HL-60/S4 treated with retinoic acid at 250 ng/mL for 4 days and 3 days (cell line): ENCODE results near the gene GKAP1.
"Not testable (repeated sequence)": the region's sequence is repeated elsewhere in the genome, so short reads cannot be mapped to it uniquely, and the experiment has no call there.

Experiments used
- in situ Hi-C: fragments of 300-500 bp; cut with MboI; formaldehyde crosslinking; loops from 2 replicates; pipeline ENCODE4 v1.7.0; 2022; ENCODE audit warnings: low sequenced_read_pairs

GKAP1 gene

DNA sequence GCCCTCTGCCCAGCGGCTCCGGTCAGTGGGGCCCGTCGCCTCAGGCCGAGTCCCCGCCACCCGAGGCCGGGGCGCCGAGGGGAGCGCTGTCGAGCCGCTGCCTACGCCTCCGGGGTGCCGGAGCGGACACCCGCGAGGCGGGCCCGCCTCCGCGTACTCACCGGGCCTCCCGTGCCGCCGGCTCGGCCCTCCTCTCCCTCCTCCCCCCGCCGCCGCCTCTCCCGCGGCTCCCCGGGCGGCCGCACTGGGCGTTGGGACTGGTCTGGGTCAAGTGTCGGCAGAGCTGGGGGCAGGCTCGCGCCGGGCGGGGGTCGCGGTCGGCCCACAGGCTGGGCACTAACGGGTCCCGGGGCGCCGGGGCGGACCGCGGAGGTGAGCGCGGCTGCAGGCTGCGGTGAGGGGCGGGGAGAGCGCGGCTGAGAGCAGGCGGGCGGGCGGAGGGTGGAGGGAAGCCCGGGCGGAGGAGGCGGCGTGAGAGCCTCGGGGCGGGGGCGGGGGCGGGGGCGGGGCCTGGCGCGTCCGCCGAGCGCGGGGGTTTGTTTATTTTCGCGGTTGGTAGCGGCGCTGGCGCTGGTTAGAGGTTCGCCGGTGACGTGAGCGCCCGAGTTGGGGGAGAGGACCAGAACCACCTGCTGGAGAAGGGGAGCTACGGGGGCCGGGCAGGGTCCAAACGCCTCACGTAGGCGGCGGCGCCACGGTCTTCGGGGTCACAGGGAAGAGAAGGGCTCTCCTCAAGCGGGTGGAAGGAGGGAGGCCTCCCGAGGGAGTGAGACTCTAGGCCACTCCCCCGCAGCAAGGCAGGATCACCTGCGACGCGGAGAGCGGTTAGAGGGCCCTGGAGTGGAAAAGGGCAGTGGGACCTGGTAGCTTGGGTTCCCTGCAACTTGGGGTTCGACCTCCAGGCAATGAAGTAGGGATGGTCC is at the start of gene GKAP1:
TSS of gene GKAP1 (minus strand) at position 414 of the 923 bp plus-strand sequence. CDS start 11,252 bp downstream, outside the sequence.
- in situ Hi-C loops, result loop anchor here (25.0 kb wide), 1 partner anchor 105 kb away; the partner anchor contains the start of gene UBQLN1

DNA sequence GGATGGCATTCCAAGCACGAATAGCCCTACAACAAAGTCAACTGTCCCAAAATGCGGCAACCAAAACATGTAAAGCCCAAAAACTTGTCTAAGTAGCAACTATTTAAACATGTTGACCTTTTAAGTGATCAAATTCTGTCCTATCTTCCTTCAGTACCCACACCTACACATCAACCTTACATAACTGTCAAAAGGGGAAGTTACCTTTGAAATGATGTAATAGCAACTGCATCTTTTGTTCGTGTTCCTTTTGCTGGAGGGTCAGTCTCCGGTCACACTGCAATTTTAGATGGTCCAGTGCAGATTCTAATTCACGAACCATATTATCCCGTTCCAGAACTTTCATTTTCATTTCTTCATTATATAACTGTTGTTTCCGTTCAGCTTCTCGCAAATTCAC is 32.3 kb upstream of the GKAP1 start:
- in situ Hi-C loops, result not testable (repeated sequence)

DNA sequence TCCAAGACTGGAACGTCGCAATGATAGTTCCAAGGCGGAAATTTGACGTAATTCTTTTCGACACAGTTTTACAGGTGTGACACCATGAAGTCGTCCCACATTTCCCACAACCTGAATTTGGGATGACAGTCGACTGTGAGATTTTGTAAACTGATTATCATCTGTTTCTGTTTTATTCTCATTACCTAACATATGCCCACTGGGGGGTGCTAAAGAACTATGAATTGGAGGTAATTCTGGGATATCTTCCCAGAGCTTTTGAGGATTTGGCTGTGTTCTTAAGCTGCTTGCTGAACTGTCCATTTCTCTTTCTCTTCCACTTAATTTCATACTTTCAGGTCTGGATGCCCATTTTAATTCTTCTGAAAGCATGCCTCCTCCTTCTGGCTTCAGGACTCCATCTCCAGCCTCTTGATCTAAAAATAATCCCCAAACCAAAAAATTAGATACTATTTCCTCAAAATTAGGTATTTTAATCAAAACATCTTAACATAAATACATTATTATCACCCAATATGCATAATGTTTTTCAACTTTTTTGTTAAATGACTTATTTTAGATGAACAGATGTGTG is 19.6 kb upstream of the GKAP1 start:
- in situ Hi-C loops, result not testable (repeated sequence)

DNA sequence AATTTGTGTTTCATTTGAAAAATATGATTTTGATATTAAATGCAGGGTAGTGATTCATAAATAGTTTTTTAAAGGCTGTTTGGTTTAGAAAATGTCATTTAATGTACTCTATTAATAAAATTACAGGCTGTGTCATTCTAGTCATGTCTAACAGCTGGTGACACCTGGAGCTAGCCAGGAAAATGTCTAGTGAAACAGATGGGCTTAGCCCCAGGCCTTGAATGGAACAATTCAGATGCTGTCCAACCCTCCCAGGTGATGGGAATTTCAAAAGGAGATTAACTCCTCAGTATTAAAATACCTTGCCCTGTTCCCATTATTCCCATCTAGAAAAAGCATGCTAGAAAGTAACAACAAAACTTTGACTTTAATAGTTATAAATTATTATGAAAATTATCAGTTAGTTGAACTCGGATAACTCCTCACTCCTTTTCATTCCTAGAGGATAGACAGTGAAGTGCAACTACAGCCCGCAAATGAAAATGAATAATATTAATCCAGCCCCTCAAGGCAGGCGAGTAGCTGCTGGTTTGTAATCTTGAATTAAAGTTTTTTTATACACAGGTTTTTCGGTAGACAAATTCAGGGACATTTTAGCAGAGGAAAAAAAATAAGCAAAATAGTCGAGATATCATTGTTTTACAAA is 13.0 kb upstream of the GKAP1 start:
- in situ Hi-C loops, result not testable (repeated sequence)

DNA sequence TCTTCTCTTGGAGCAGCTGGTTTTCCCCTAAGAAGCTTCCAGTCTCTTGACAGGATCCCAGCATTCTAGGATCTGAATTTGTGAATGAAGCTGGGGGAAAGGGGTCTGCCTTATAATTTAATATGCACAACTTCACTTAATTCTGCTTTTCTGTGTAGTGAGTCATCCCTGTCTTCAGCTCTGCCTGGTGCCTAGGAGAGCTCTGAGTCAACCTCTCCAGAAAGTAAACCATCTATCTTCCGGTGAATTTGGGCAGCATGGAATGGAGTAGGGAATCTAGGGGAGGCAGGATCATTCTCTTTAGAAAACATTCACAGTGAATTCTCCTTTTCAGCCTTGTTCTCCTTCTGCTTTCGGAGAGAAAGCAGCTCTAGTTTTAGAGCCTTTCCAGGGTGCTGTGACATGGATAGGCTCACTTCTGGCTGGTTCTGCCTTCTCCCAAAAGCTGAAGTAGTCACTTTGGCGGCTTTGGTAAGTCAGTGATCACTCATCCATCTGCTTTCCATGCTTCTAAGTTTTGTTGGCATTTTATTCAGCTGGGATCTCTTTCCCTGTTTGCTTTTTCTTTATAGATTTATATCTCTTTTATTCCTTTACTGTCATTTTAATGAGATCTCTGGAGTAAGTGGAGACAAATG is 7.5 kb upstream of the GKAP1 start:
- in situ Hi-C loops, result loop anchor here (25.0 kb wide), 1 partner anchor 113 kb away; the partner anchor contains the start of gene UBQLN1

DNA sequence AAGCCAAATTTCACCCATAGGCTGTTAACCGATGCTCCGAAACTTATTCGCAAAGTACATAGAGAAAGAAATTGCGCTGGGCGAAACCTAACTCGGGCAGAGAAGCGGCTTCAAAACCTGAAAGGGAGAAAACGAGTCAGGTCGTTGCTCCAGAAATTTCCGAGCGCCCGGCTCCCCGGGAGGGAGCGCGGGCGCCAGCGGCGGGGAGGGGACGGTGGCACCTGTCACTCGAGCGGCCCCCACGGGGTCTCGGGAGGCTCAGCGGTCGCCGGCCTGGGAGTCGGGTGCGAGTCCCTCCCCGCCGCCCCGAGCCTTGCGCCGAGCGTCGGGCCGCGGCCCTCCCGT is 586 bp downstream of the GKAP1 start:
- in situ Hi-C loops, result loop anchor here (25.0 kb wide), 1 partner anchor 105 kb away; the partner anchor contains the start of gene UBQLN1

DNA sequence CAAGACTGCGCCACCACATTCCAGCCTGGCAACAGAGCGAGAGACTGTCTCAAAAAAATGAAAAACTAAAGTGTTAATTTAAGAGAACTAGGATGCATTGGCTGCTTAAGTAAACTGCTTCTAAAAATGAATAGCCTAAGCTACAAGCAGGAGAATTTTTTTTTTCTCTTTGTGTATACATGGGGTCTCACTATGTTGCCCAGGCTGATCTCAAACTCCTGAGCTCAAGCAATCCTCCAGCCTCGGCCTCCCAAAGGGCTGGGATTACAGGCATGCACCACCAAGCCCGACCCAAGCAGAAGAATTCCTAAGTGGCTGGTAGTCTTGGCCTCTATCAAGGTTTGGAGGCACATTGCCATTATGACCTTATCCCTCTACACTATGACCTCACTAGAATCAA is 2.4 kb downstream of the GKAP1 start:
- in situ Hi-C loops, result loop anchor here (25.0 kb wide), 1 partner anchor 103 kb away; the partner anchor contains the start of gene UBQLN1

DNA sequence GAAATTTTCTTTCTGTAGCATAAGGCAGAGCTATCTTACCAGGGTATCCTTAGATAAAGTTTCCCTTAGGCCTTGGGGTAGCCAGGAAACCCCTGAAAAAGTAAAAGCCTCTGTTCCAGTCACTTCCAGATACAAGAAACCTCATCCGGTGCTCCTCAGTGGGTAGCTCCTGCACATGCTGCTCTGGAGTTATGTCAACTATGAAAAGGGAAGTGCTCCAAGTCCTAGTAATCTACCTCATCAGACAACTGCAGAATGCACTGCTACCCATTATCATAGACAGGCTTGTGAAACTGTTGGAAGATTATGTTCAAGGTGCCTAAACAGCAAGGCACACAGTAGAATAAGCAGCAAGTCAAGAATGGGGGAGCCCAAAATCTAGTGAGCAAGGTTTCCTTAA is 8.4 kb downstream of the GKAP1 start:
- in situ Hi-C loops, result loop anchor here (25.0 kb wide), 1 partner anchor 97 kb away; the partner anchor contains the start of gene UBQLN1

DNA sequence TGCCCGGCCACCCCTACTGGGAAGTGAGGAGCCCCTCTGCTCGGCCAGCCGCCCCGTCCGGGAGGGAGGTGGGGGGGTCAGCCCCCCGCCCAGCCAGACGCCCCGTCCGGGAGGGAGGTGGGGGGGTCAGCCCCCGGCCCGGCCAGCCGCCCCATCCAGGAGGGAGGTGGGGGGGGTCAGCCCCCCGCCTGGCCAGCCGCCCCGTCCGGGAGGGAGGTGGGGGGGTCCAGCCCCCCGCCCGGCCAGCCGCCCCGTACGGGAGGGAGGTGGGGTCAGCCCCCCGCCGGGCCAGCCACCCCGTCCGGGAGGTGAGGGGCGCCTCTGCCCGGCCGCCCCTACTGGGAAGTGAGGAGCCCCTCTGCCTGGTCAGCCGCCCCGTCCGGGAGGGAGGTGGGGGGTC is 13.1 kb downstream of the GKAP1 start:
- in situ Hi-C loops, result loop anchor here (25.0 kb wide), 1 partner anchor 92 kb away; the partner anchor contains the start of gene UBQLN1

DNA sequence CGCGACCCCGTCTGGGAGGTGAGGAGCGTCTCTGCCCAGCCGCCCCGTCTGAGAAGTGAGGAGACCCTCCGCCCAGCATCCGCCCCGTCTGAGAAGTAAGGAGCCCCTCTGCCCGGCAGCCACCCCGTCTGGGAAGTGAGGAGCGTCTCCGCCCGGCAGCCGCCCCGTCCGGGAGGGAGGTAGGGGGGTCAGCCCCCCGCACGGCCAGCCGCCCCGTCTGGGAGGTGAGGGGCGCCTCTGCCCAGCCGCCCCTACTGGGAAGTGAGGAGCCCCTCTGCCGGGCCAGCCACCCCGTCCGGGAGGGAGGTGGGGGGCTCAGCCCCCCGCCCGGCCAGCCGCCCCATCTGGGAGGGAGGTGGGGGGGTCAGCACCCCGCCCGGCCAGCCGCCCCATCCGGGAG is 13.6 kb downstream of the GKAP1 start:
- in situ Hi-C loops, result loop anchor here (25.0 kb wide), 1 partner anchor 92 kb away; the partner anchor contains the start of gene UBQLN1

DNA sequence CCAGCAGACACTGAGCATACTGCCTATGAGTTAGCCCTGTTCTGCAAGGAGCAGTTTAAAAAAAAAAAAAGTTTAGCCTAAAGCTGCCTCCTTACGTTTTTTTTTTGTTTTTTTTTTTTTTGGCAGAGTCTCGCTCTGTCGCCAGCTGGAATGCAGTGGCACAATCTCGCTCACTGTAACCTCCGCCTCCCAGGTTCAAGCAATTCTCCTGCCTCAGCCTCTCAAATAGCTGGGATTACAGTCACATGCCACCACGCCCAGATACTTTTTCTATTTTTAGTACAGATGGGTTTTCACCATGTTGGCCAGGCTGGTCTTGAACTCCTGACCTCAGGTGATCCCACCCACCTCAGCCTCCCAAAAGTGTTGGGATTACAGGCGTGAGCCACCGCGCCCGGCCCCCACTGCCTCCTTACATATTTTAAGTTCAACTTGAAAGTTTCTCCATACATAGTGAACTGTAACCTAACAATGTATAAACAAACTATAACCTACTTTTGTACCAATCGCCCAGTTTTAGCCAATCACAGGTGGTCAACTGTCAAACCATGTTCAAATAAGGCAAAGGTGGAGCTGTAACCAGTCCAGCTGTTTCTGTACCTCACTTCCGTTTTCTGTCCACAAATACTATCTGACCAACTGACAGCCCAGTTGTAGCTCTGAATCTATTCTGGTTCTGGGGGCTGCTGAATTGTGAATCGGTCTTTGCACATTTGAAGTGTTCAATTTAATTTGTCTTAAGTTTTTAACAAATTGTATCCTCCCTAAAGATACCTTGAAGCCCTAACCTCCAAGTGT is 17.1 kb downstream of the GKAP1 start:
- in situ Hi-C loops, result loop anchor here (25.0 kb wide), 1 partner anchor 88 kb away; the partner anchor contains the start of gene UBQLN1

DNA sequence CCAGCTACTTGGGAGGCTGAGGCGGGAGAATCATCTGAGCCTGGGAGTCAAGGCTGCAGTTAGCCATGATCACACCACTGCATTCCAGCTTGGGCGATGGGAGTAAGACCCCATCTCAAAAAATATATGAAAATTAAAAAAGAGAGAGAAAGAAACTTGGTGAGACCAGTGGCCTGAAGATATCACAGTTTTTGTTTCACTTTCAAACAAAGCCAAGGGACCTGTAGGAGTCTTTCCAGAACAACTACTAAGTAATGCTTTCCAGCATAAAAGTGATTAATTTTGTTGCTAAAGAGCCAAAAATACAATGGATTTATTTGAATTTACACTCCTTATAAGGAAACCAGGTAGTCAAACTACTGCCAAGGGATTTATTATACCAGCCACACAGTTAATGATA is 23.5 kb downstream of the GKAP1 start:
- in situ Hi-C loops, result no loop called here

DNA sequence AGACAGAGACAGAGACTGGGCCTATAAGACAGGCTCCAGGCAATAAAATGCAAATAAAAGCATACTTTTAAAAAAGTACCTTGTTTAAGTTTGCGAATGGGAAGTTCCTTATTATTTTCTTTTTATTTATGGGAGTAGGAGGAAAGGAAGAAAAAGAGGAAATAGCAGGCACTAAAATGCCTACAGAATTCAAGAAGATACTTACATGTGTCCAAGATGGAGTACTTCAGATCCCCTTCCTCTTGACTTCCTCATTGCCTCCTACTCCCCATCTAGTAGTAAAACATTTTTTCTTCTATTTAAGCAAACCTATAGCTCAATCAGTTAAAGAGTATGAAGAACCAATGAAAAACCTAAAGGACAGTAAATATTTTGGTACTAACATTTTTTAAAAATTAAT is 24.8 kb downstream of the GKAP1 start:
- in situ Hi-C loops, result no loop called here

DNA sequence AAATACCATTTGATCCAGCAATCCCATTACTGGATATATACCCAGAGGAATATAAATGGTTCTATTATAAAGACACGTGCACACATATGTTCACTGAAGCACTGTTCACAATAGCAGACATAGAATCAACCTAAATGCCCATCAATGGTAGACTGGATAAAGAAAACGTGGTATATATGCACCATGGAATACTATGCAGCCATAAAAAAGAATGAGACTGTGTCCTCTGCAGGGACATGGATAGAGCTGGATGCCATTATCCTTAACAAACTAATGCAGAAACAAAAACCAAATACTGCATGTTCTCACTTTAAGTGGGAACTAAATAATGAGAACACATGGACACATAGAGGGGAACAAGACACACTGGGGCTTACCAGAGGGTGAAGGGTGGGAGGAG is 39.4 kb downstream of the GKAP1 start:
- in situ Hi-C loops, result no loop called here

DNA sequence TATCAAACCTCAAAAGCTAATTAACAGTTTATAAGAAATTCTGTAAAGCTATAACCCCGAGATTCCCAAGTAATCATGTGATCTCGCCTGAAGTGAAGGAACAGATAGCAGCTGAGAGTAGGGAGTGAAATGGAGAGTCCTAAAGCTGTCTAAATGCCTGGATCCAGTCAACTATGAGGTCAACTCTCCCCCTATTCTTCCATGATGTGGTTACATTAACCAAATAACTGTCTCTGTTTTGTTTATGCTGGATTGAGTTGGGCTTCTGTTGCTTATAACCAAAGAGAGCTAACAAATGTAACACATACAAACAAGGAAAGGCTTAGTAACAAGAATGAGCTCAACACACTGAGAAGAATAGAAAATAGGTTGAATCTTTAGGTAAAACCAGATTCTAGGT is 41.6 kb downstream of the GKAP1 start:
- in situ Hi-C loops, result no loop called here

DNA sequence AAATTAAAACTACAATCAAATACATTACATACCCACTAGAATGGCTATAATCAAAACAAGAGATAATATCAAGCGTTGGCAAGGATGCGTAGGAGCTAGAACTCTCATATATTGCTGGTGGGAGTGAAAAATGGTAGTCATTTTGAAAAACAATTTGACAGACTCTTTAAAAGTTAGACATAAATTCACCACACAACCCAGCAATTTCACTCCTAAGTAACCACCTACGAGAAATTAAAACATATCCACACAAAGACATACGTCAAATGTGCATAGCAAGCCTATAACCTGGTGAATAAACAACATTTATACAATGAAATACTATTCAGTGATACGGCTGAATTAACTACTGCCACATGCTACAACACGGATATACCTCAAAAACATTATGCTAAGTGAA is 44.7 kb downstream of the GKAP1 start:
- in situ Hi-C loops, result no loop called here

DNA sequence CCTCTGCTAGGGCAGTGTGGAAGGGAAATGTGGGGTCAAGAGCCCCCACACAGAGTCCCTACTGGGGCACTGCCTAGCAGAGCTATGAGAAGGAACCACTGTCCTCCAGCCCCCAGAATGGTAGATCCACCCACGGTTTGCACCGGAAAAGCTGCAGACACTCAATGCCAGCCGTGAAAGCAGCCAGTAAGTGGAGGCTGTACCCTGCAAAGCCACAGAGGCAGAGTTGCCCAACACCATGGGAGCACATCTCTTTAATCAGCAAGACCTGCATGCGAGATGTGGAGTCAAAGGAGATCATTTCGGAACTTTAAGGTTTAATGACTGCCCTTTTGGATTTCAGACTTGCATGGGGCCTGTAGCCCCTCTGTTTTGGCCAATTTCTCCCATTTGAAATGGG is 52.2 kb downstream of the GKAP1 start:
- in situ Hi-C loops, result no loop called here

DNA sequence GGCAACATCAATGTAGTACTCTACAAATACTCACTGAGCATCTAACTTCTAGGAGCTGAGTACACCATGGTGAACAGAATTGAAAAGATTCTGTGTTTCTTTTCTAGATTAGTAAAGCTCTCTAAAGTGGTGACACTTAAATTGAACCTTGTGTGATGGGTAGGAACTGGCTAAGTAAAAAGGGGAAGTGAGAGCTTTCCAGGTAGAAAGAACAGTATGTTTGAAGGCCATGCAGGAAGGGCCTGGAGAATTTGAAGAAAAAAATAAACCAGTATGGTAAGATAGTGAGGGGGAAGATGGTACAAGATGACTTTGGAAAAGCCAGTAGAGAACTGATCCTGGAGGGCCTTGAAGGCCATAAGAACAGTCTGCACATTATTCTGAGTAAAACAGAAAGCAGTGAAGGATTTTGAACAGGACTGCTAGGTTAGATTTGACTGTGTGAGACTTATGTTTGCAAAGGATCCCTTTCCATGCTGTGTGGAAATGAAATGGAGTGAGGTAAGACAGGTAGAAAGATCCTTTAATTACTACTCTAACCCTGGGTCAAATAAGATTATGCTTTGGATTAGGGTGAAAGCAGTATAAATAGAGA is 63.1 kb downstream of the GKAP1 start:
- in situ Hi-C loops, result no loop called here

DNA sequence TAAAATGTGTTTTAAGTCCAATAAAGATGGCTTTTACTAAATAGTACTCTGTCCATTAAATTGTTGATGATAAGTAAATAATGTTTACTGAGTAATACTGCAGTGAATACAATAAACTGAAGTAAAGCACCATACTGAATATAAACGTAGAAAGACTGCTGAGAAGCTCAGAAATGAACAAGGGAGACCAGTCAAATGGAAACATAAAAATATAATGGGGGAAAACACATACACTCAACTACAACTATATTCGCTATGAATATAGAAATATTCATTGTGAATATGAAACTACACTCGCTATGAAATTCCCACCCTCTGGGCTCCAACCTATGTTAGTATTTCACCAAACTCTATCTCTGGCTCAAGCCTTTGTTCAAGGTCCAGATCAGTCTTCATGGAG is 67.9 kb downstream of the GKAP1 start:
- in situ Hi-C loops, result no loop called here

DNA sequence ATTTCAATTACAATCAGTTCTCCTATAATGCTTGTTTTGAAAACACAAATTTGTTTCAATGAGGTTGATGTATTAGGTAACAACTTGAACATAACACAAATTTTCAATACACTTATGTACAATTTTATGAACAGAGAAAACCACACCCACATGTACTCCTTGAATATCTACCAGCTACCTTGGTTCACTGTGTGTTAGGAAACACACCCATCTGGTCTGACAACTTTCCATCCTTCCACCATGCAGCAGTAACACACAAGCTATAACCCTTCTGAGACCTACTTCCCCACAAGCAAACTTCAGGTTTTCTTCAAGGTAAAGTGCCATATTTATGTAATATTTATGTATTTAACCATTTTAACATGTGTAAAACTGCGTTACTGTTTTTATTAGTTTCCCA is 73.4 kb downstream of the GKAP1 start:
- in situ Hi-C loops, result no loop called here
